ENCODE results near the gene DBF4B.

DNA sequence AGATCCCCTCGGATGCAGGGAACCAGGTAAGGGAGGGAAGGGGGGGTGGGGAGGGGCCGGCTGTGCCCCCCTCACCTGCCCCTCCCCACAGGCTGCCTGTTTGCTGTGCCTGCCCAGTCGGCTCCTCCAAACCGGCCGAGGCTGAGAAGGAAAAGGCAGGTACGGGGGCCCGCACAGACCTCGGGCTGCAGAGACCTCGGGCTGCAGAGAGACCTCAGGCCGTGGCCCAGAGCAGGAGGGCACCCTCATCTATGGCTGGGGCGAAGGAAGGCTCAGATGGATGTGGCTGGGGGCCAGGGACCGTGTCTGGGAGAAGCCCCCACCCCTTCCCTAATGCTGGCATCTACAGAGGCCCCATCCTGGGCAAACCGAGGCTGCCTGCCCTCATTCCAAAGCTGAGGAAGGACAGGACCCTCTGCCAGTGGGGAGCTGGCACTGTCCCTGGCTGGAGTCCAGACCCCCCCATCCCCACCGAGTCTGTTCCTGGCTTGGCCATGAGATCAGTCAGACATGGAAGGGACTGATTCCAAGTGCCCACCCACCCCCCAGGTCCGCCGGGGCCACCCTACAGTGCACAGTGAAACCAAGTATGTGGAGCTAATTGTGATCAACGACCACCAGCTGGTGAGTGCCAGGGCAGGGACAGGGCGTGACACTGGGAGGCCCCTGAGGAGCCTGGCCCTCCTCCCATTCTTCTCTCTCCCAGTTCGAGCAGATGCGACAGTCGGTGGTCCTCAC, 64.0 kb downstream of the DBF4B start:
- TF ChIP-seq, protein P1, sequence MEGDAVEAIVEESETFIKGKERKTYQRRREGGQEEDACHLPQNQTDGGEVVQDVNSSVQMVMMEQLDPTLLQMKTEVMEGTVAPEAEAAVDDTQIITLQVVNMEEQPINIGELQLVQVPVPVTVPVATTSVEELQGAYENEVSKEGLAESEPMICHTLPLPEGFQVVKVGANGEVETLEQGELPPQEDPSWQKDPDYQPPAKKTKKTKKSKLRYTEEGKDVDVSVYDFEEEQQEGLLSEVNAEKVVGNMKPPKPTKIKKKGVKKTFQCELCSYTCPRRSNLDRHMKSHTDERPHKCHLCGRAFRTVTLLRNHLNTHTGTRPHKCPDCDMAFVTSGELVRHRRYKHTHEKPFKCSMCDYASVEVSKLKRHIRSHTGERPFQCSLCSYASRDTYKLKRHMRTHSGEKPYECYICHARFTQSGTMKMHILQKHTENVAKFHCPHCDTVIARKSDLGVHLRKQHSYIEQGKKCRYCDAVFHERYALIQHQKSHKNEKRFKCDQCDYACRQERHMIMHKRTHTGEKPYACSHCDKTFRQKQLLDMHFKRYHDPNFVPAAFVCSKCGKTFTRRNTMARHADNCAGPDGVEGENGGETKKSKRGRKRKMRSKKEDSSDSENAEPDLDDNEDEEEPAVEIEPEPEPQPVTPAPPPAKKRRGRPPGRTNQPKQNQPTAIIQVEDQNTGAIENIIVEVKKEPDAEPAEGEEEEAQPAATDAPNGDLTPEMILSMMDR (IDR thresholded peaks at IDR 0.05), result no peak
- no peak for TF ChIP-seq POLR2A (IDR thresholded peaks at IDR 0.05)

All from esophagus squamous epithelium (tissue), 4 donors.